ENCODE measurements around the gene AFF3.

DNA sequence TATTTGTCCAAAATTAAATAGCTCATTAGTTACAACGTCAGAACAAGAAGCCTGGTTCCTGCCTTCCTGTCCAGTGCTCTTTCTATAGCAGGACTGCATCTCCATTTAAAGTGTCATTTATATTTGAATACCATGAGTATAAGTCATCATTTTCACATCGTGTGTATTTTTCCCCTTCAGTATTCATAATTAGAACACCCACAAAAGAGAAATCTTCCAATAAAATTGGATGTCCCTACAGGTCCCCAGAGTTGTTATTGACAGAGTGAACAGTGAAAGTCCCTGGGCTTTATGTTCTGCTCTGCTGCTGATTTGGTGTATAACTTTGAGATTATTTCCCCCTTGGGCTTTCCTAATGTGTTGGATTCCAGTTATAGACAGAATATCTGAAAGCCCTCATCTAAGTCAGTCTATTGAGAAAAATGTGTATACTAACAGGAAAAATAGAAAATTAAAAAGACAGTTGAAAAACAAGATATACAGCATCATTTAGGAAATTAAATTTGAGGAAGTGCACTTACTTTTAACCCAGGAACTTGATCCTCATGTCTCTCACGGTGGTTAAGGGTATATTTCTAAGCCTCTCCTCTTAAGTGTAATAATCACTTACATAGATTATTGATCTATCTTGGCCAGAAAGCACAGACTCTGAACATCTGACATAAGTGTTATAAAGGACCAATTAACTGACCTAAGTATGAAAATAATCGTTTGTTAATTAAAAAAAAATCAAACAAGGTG is 637.4 kb downstream of the AFF3 start:
- TF ChIP-seq, protein P1, sequence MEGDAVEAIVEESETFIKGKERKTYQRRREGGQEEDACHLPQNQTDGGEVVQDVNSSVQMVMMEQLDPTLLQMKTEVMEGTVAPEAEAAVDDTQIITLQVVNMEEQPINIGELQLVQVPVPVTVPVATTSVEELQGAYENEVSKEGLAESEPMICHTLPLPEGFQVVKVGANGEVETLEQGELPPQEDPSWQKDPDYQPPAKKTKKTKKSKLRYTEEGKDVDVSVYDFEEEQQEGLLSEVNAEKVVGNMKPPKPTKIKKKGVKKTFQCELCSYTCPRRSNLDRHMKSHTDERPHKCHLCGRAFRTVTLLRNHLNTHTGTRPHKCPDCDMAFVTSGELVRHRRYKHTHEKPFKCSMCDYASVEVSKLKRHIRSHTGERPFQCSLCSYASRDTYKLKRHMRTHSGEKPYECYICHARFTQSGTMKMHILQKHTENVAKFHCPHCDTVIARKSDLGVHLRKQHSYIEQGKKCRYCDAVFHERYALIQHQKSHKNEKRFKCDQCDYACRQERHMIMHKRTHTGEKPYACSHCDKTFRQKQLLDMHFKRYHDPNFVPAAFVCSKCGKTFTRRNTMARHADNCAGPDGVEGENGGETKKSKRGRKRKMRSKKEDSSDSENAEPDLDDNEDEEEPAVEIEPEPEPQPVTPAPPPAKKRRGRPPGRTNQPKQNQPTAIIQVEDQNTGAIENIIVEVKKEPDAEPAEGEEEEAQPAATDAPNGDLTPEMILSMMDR (IDR thresholded peaks at IDR 0.05; ENCODE audit: low read length): no peak
- TF ChIP-seq EZH2 (optimal IDR thresholded peaks at IDR 0.05; ENCODE audit: low read depth, low read length) (no peak), EZH2phosphoT487 (IDR thresholded peaks at IDR 0.05; ENCODE audit: low read length) (no peak)
